Skeletal muscle tissue (tissue), 4 donors: ENCODE results near the gene PSMD9. TPM values are rescaled to one million over a fixed set of nuclear protein-coding genes. Genes with fewer than 3 reads are reported as not detected.
"Not testable (repeated sequence)": the region's sequence is repeated elsewhere in the genome, so short reads cannot be mapped to it uniquely, and the experiment has no call there.

Experiments
- H3K27ac ChIP-seq: one replicate; pipeline ENCODE4 v1.7.0; 2013; ENCODE audit warnings: mild to moderate bottlenecking, low read depth, low read length, inconsistent platforms
- H3K27me3 ChIP-seq, 3 donors: one replicate each; pipeline ENCODE4 v1.7.0; 2013; ENCODE audit warnings: low read length in 3 of 3; ENCODE audit not compliant: control insufficient read depth in 3 of 3, insufficient read depth in 3 of 3
- H3K36me3 ChIP-seq, 3 donors: one replicate each; pipeline ENCODE4 v1.7.0; 2013; ENCODE audit warnings: low read length in 3 of 3; ENCODE audit not compliant: control insufficient read depth in 3 of 3, insufficient read depth in 3 of 3
- H3K4me1 ChIP-seq, 3 donors: one replicate each; pipeline ENCODE4 v1.7.0; 2013; ENCODE audit warnings: low read length in 3 of 3, mild to moderate bottlenecking in 3 of 3; ENCODE audit not compliant: control insufficient read depth in 3 of 3, insufficient read depth in 3 of 3
- H3K4me3 ChIP-seq, 3 donors: one replicate each; pipeline ENCODE4 v1.7.0; 2013; ENCODE audit warnings: low read length in 3 of 3
- H3K9ac ChIP-seq, 3 donors: one replicate each; pipeline ENCODE4 v1.7.0; 2013; ENCODE audit warnings: low read length in 3 of 3, mild to moderate bottlenecking in 3 of 3, moderate library complexity in 2 of 3, low read depth in 1 of 3
- H3K9me3 ChIP-seq, 3 donors: one replicate each; pipeline ENCODE4 v1.7.0; 2013; ENCODE audit warnings: low read length in 3 of 3; ENCODE audit not compliant: control insufficient read depth in 3 of 3
- total RNA-seq: library from RNA; depleted of rRNA; stranded (reverse); fragments of >200 nt; gene quantifications from one replicate; pipeline ENCODE4 v1.2.3, GENCODE V29; 2014
- donor health status: Osteomylitis.

Gene PSMD9
- total RNA-seq, 1 donor from 2014 or later: 13.0 TPM

- Histone ChIP-seq H3K4me1 (peaks cover 5 to 11% (median 8%) of the 10 kb centered on the region in 3 donors), H3K27ac (no peak overlapping the region), H3K36me3 (peaks cover 28 to 33% (median 30%) of the 10 kb centered on the region in 3 donors), H3K9me3 (no peaks in the 10 kb centered on the region), H3K4me3 (no peak overlapping the region), H3K27me3 (no peaks in the 10 kb centered on the region), H3K9ac (no peak overlapping the region)
Observed at GRCh38 chr12:121915841-121916321, 27.3 kb downstream of the PSMD9 start.

- no peaks in the 10 kb centered on the region for H3K9me3 ChIP-seq
- no peak overlapping the region for H3K27ac ChIP-seq
- H3K4me3 ChIP-seq: no peak overlapping the region
- no peaks in the 10 kb centered on the region for H3K27me3 ChIP-seq
- H3K9ac ChIP-seq: peak overlapping the region in 1 of 3 donors; percentile 11
- peaks cover 5 to 11% (median 8%) of the 10 kb centered on the region in 3 donors for H3K4me1 ChIP-seq
- H3K36me3 ChIP-seq: peaks cover 24 to 33% (median 28%) of the 10 kb centered on the region in 3 donors
Observed at GRCh38 chr12:121916719-121917118, 28.1 kb downstream of the PSMD9 start.

GRCh38 chr12:121917950-121918678 is 29.5 kb downstream of the PSMD9 start, which contains the start of gene CFAP251:
Gene CFAP251 (plus strand): TSS chr12:121918592. CDS start chr12:121921306, 2,714 bp downstream.
- Histone ChIP-seq H3K9me3 (no peaks in the 10 kb centered on the region), H3K4me1 (peaks cover 5 to 11% (median 8%) of the 10 kb centered on the region in 3 donors), H3K4me3 (peak within 1 kb of the TSS; percentile 15 to 61 (median 51)), H3K36me3 (peaks cover 19 to 28% (median 23%) of the 10 kb centered on the region in 3 donors), H3K27me3 (no peaks in the 10 kb centered on the region), H3K27ac (no peak within 1 kb of the TSS), H3K9ac (peak within 1 kb of the TSS; percentile 3 to 71 (median 51))

GRCh38 chr12:121918679-121919038 is 30.1 kb downstream of the PSMD9 start:
- H3K9me3 ChIP-seq: no peaks in the 10 kb centered on the region
- H3K4me1 ChIP-seq: peaks cover 5 to 11% (median 9%) of the 10 kb centered on the region in 3 donors
- H3K36me3 ChIP-seq: peaks cover 19 to 28% (median 23%) of the 10 kb centered on the region in 3 donors
- H3K27ac ChIP-seq: no peak overlapping the region
- H3K9ac ChIP-seq: peak overlapping the region in 1 of 3 donors; percentile 71
- no peaks in the 10 kb centered on the region for H3K27me3 ChIP-seq
- peak overlapping the region; percentile 15 to 61 (median 51) for H3K4me3 ChIP-seq

- Histone ChIP-seq H3K4me3 (no peak overlapping the region), H3K27ac (no peak overlapping the region), H3K36me3 (peaks cover 14 to 20% (median 14%) of the 10 kb centered on the region in 3 donors), H3K9ac (no peak overlapping the region), H3K4me1 (peaks cover 12 to 22% (median 21%) of the 10 kb centered on the region in 3 donors), H3K9me3 (no peaks in the 10 kb centered on the region), H3K27me3 (no peaks in the 10 kb centered on the region)
Observed at GRCh38 chr12:121921066-121921465, 32.5 kb downstream of the PSMD9 start.

GRCh38 chr12:121925358-121925695 is 36.7 kb downstream of the PSMD9 start:
- H3K9me3 ChIP-seq: no peaks in the 10 kb centered on the region
- peak overlapping the region; percentile 59 for H3K27ac ChIP-seq
- H3K4me1 ChIP-seq: peaks cover 7 to 14% (median 11%) of the 10 kb centered on the region in 3 donors
- H3K27me3 ChIP-seq: no peaks in the 10 kb centered on the region
- peak overlapping the region; percentile 4 to 54 (median 46) for H3K9ac ChIP-seq
- H3K4me3 ChIP-seq: peak overlapping the region in 2 of 3 donors; percentile 31 to 55
- no peaks in the 10 kb centered on the region for H3K36me3 ChIP-seq

GRCh38 chr12:121926874-121927706 is 38.5 kb downstream of the PSMD9 start:
- no peaks in the 10 kb centered on the region for H3K9me3 ChIP-seq
- H3K9ac ChIP-seq: no peak overlapping the region
- H3K27ac ChIP-seq: no peak overlapping the region
- H3K27me3 ChIP-seq: no peaks in the 10 kb centered on the region
- peaks cover 7 to 14% (median 11%) of the 10 kb centered on the region in 3 donors for H3K4me1 ChIP-seq
- no peaks in the 10 kb centered on the region for H3K36me3 ChIP-seq
- H3K4me3 ChIP-seq: no peak overlapping the region

GRCh38 chr12:121927813-121928212 is 39.2 kb downstream of the PSMD9 start:
- H3K4me1 ChIP-seq: peaks cover 7 to 14% (median 11%) of the 10 kb centered on the region in 3 donors
- no peaks in the 10 kb centered on the region for H3K36me3 ChIP-seq
- no peak overlapping the region for H3K27ac ChIP-seq
- H3K9me3 ChIP-seq: no peaks in the 10 kb centered on the region
- no peaks in the 10 kb centered on the region for H3K27me3 ChIP-seq
- no peak overlapping the region for H3K4me3 ChIP-seq
- no peak overlapping the region for H3K9ac ChIP-seq

GRCh38 chr12:121929545-121929944 is 41.0 kb downstream of the PSMD9 start:
- not testable (repeated sequence) for H3K4me1 ChIP-seq, H3K27me3 ChIP-seq, H3K9me3 ChIP-seq, H3K27ac ChIP-seq, H3K4me3 ChIP-seq, H3K9ac ChIP-seq, H3K36me3 ChIP-seq

- Histone ChIP-seq H3K4me1 (no peaks in the 10 kb centered on the region), H3K9ac (no peak overlapping the region), H3K4me3 (no peak overlapping the region), H3K27me3 (no peaks in the 10 kb centered on the region), H3K36me3 (peaks cover 0 to 5% (median 2%) of the 10 kb centered on the region in 3 donors), H3K9me3 (no peaks in the 10 kb centered on the region), H3K27ac (no peak overlapping the region)
Observed at GRCh38 chr12:121930862-121931261, 42.3 kb downstream of the PSMD9 start.
